Cardiac fibroblast (primary cell): Measurements from ENCODE around the gene SCN11A.

ENCODE experiments used
- DNase-seq, 2 donors: peaks; one replicate each; pipeline versions ENCODE4 v3.0.0 to v3.0.0-alpha.2; 2010; ENCODE audit warnings: low read depth in 2 of 2
- H3K4me3 ChIP-seq, 2 donors: replicated peaks in 1 of 2; 1 replicate in 1 of 2; 2 replicates in 1 of 2; pipeline ENCODE4 v1.5.1; 2011; ENCODE audit warnings: low read depth in 2 of 2, low read length in 2 of 2, mild to moderate bottlenecking in 2 of 2, moderate library complexity in 1 of 2
- TF ChIP-seq, protein P1 (sequence below): IDR thresholded peaks from one replicate; pipeline ENCODE4 v1.5.1; 2011; ENCODE audit warnings: low read depth, mild to moderate bottlenecking, low read length, inconsistent platforms

Gene SCN11A

DNA sequence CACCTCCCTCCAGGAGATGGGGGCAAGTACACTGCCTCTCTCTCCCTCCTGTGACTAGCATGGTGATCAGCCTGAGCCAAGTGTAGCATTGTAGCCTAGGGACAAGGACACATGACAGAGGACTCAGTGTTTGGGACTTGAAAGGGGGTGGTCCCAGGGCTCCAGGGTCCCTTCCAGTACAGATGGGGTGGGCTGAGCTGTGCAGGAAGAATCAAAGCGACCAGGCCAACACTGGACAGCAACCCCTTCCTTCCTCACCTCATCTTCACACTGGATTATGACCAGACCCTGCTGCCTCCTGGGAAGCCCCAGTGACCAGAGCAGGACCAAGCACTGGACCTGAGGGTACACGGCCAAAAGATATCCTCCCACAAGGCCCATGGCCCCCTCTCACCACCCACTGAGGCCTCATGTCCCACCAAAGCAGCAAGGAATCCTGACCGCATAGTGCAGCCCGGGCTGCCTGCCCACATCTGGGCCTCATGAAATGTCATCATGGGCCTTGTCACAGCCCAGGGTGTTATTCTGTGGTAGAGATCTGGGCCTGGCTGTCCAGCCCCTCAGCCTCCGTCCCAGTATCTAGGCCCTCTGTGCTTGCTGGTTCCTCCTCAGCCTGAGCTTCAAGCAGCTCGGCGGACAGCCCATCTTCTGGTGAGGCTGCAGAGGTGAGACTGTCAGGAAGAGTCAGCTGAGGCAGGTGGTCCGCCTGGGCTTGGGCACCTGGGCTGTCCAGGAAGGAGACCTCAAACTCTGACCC lies 46.1 kb upstream of the SCN11A start:
- TF ChIP-seq, protein P1, sequence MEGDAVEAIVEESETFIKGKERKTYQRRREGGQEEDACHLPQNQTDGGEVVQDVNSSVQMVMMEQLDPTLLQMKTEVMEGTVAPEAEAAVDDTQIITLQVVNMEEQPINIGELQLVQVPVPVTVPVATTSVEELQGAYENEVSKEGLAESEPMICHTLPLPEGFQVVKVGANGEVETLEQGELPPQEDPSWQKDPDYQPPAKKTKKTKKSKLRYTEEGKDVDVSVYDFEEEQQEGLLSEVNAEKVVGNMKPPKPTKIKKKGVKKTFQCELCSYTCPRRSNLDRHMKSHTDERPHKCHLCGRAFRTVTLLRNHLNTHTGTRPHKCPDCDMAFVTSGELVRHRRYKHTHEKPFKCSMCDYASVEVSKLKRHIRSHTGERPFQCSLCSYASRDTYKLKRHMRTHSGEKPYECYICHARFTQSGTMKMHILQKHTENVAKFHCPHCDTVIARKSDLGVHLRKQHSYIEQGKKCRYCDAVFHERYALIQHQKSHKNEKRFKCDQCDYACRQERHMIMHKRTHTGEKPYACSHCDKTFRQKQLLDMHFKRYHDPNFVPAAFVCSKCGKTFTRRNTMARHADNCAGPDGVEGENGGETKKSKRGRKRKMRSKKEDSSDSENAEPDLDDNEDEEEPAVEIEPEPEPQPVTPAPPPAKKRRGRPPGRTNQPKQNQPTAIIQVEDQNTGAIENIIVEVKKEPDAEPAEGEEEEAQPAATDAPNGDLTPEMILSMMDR, result no peak
- no peak for DNase-seq
- no peak overlapping the region for H3K4me3 ChIP-seq

DNA sequence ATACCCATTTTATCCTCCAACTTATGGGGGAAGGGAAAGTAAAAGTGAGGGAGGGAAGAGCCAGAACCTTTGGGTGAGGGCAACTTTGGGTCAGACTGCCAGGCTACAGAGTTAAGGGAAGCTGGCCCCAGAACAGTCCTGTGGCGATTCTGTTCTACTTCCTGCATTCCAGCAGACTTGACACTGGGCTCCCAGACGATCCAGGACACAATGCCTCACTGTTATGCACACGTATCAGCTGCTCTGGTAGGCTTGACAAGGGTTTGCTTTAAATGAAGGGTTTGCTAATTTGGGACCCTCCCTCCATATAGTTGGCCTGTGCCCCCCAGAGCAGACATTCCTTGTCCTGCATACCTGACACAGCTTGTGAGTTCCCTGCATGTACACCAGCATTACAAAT lies 45.0 kb upstream of the SCN11A start:
- DNase-seq, result peak; percentile 16 to 42
- no peak overlapping the region for H3K4me3 ChIP-seq
- TF ChIP-seq, protein P1, result no peak

DNA sequence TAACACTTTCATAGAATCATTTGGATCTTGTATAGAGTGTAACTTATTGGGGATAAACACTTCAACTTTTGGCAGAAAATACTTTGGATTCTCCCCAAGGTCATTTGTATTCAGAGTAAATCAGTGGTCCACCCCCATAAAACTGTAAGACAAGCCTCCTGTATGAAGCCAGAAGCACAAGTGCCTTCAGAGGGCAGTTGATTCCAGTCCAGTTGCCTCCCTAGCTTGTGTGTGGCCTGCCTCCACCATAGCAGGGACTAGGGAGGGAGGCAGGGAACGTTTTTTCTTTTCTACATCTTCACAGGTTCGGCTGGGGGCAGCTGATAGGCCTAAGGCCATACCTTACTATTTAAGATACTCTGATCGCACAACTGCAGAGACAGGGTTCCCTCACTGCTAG lies 44.0 kb upstream of the SCN11A start:
- DNase-seq, result no peak
- TF ChIP-seq, protein P1, result no peak
- no peak overlapping the region for H3K4me3 ChIP-seq

DNA sequence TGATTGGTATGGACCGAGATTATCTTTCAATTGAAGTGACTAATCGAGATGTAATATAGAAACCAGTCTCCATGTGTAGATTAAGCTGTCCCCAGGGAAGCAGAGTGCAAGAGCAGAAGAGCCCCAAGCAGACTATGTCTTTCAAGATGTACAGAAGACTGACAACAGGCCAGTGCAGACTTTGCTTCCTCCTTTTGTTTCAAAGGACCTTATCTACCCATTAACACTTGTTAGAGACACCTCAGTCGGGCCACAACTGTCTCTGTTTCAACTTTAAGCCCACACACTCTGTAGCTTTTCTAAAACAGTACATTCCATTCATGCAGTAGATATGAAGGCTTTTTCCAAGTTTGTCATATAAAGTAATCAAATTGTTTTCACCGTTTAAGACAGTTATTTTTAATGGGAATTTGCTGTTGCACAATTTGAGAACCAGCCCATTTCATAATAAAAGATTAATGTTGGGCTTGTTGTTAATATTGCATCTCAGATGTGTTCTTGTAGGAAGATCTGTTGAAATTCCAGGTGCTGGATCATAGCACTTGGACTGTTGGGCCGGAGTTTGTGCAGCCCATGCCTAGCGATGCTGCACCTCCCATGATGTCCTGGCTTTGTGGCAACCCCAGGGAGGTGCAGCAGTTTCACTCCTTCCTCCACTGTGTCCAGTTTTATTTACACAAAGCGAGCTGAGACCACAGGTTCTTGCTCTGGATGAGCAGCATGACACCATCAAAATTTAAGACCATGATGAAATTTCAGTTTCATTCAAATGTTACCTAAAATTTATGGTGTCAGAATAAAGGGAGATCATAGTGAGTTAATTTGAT lies 43.3 kb upstream of the SCN11A start:
- no peak for DNase-seq
- H3K4me3 ChIP-seq, result no peak overlapping the region
- TF ChIP-seq, protein P1, result no peak

DNA sequence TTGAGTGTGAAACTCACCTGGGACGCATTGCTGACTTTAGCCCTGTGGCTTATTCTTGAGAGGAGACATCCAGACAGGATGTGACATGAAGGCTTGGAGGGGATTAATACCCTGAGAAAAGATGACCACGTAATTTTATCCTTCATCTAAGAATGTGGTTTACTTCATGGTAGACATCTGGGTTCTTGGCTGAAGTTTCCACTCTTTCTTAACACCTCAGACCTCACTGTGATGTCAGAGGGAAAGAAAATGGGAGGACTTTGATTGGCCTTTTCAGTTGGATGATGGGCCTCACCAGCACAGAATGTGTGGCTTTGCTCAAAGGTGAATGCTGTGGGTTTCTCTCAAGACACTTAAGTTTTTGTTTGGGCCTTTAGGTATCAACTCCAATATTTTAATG lies 39.2 kb upstream of the SCN11A start:
- TF ChIP-seq, protein P1, result no peak
- peak in 1 of 2 donors; percentile 29 for DNase-seq
- H3K4me3 ChIP-seq, result no peak overlapping the region

DNA sequence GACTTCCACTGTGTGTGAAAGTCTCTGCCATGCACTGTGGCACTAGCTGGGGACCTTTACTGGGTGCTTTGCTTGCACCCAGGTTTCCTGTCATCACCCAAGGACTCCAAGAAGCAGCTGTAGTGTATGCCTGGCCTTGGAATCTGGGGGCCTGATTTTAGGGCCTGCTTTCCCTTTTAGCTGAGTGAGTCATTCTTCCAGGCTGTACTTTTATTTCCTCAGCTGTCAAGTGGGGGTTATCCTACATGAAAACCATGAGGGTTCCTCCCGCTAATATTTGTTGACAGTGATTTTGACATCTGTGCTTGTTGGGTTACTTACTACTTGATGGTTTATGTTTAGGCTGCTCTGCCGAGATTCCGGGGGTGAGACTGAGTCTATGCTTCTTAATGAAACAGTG lies 37.1 kb upstream of the SCN11A start:
- peak in 1 of 2 donors; percentile 26 for DNase-seq
- TF ChIP-seq, protein P1, result no peak
- H3K4me3 ChIP-seq, result no peak overlapping the region
